ENCODE results near the gene GYG1.
"Not testable (repeated sequence)": the region's sequence is repeated elsewhere in the genome, so short reads cannot be mapped to it uniquely, and the experiment has no call there.

The GYG1 gene

DNA sequence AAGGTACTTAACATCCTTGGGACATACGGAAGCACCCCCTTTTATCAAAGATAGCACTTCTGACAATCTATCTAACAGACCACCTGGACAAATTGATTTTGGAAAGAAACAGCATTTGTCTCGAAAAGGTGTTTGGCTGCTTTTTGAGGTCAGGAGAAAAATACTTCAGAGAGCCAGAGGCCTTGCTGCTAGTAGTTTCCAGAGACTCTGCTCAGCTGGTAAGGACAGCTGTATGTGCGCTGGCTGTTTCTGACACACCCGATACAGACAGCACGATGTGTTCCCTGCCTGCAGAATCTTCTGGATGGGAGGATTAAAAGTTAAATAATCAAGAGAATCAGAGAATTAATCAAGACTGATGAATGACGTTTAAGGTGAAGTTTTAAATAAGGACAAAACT is 15.6 kb upstream of the GYG1 start:
- no peak overlapping the region for H3K4me3 ChIP-seq (ENCODE audit: low read depth, low read length)
- DNase-seq (ENCODE audit: low read depth): no peak

DNA sequence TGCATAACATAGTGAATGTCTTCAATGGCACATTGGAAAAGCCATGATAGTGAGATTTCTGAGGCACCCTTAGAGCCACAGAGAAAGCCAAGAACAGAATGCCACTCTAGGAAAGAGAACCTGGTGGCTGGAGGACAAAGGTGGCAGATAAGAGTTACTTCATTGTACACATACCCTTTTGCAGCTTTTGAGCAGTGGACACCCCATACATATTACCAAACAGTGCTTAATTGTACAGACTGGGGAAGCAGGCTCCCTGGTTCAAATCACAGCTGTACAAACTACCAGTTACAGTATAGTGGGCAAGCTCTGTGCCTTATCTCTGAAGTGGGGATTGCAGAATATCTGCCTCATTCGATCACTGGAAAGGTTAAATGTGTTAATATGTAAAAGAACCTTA is 10.1 kb upstream of the GYG1 start:
- DNase-seq (ENCODE audit: low read depth): no peak
- H3K4me3 ChIP-seq (ENCODE audit: low read depth, low read length): no peak overlapping the region

DNA sequence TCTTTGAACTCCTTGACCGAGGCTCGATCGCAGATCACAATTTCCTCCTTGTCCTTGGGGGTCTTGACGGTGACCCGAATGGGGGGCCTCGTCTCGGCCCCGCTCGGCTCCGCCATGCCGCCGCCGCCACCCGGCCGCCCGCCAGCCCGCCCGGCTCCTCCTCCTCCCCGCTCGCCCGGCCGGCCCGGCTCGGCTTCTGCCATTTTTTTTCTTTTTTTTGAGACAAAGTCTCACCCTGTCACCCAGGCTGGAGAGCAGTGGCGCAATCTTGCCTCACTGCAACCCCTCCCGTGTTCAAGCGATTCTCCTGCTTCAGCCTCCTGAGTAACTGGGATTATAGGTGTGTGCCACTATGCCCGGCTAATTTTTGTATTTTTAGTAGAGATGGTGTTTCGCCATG is 3.8 kb upstream of the GYG1 start:
- H3K4me3 ChIP-seq (ENCODE audit: low read depth, low read length); DNase-seq (ENCODE audit: low read depth): not testable (repeated sequence)

DNA sequence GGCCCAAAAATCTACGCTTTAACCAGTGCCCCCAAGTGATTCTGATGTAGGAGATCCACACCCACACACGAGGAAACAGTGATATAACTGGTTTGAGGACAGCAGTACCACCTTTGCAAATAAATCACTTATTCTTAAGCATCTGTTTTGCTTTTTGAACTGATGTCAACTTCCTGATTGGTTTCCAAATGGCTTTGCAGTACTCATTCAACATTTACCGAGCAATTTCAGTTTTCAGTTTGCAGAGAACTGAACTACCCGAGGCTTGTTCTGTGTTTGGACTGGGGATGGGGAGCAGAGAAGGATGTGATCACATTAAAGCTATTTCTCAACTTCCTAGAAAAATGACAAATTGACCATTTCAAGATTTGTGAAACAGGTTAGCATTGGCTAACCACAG is 1.1 kb upstream of the GYG1 start:
- DNase-seq (ENCODE audit: low read depth): no peak
- H3K4me3 ChIP-seq (ENCODE audit: low read depth, low read length): no peak overlapping the region

DNA sequence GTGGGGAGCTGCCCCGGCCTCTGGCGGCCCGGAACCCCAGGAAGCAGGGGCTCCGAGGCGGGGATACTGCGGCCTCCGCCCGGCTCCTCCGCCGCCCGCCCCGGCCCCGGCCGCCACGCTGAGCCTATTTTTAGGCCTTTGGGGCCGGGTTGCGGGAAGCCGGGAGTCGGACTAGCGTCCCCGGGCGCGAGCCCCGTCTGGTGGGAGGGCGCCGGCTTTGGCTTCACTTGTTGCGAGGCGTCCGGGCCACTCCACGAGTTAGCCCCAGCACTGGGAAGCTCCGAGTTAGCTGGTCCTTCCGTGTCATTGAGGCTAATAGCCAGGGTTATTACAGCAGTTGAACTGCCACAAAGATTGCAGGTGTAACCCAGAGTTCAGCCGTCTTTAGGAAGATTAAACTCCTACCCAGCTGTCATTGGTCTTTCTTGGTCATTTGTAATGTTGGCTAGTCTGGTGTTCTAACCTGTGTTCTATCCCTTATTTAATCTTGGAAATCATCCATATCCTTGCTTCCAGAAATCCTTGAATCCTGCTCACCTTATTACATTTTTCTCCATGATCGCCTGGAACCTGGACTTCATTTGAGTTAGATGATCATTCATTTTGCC is 791 bp downstream of the GYG1 start:
- no peak for DNase-seq (ENCODE audit: low read depth)
- H3K4me3 ChIP-seq (ENCODE audit: low read depth, low read length): peak overlapping the region; percentile 82

DNA sequence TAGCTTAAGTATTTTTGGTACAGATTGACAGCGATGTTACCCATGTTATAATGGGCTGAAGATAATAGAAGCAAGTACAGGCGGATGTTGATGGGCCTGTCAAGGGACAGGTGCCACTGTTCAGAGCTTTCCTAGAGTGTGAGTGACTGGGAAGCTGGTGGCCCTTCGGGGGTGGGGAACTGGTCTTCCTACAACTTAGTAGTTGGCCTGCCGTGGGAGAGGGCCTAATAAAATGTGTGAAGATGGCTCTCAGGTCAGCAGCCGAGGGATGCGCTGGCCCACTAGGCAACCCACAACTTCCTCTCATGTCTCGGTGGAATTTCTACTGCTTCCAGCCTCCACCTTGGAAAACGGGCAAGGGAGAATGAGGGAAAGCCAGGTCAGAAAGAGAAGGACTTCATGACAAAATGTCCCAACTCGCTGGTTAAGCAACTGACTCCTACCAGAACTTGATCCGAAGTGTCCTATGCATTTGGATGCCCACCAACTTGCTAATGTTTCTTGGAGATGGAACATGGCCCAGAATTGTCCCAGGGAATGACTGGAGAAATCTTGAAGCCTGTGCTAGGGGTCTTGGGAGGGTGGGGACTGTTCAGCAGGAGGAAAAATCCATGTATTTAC is 1.4 kb downstream of the GYG1 start:
- no peak overlapping the region for H3K4me3 ChIP-seq (ENCODE audit: low read depth, low read length)
- DNase-seq (ENCODE audit: low read depth): no peak

DNA sequence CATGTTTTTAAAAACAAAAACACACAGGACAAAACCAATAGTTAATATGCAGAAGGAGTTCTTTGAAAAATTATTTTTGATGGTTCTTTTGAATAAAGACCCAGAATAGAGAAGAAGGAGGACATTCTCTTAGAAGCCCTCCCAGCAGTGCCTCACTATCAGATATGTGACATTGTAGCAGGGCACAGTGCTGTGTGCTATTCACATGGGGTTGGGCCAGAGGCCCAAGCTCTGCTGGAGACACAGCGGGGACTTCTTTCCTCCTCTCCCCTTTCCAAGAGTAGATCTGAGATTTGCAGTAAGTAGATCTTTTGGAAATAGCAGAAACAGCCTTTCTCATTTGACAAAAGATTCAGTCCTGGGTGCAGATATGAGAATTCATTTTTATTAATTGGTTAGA is 6.3 kb downstream of the GYG1 start:
- no peak for DNase-seq (ENCODE audit: low read depth)
- no peak overlapping the region for H3K4me3 ChIP-seq (ENCODE audit: low read depth, low read length)

DNA sequence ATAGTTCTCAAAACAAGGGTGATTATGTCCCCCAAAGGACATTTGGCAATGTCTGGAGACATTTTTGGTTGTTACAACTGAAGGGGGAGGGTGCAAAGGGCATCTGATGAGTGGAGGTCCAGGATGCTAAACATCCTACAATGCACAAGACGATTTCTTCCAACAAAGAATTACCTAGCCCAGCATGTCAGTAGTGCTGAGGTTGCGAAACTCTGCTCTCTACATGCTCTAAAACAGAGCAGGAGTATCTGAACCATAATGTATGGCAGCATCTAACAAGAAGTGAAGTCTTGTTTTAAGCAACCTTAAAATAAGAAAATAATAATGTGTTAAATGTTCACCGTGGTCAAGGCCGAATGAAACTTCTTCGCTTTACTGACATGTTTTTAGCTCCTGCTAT is 7.0 kb downstream of the GYG1 start:
- no peak for DNase-seq (ENCODE audit: low read depth)
- no peak overlapping the region for H3K4me3 ChIP-seq (ENCODE audit: low read depth, low read length)

DNA sequence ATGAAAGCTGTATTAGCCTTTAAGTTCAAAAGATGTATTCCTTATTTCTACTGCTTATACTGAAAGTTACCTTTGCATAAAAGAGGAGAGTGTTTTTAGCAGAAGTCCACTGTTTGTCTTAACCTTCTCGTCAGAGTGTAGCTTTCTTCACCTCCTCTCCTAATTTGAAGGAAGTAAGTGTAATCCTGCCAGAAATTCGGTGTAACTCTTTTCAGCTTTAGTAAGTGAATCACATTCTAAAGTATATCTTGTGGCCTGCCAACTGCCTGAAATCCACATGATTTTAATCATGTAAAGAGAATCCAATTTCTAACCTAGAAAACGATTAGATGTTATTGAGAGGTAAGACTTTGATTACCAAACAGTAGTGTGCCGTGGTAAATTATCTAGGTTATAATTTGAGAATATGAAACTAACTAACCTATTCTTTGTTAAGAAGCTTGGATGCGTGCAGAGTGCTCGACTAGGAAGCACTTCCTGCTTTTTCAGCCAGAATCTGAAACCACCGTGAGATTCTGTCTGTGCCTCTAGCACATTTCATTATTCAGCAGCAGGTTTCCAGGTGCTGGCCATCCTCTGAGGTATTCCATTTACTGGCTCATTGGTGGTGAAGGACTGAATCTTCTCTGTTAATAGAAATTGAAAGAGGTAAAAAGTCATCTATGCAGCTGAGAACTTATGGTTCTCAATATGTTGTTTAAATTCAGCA is 7.5 kb downstream of the GYG1 start:
- DNase-seq (ENCODE audit: low read depth): no peak
- H3K4me3 ChIP-seq (ENCODE audit: low read depth, low read length): no peak overlapping the region

DNA sequence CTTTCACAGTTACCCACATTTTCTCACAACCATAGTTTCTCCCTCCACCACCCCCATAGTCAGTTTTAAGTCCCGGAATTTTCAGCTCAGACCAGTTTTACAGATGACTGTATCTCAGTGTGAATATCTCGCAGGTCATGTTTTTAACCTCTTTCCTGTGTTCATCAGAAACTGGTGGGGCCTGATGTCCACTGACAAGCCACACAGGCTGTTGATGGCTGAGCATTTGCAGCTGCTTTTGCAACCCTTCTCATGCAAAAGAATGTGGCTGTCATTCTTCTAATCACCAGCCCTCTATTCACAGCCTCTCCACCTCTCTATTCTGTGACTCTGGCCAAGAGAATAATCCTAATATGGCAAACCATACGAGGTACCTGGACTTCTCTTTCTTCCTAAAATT is 8.5 kb downstream of the GYG1 start:
- no peak overlapping the region for H3K4me3 ChIP-seq (ENCODE audit: low read depth, low read length)
- DNase-seq (ENCODE audit: low read depth): no peak

DNA sequence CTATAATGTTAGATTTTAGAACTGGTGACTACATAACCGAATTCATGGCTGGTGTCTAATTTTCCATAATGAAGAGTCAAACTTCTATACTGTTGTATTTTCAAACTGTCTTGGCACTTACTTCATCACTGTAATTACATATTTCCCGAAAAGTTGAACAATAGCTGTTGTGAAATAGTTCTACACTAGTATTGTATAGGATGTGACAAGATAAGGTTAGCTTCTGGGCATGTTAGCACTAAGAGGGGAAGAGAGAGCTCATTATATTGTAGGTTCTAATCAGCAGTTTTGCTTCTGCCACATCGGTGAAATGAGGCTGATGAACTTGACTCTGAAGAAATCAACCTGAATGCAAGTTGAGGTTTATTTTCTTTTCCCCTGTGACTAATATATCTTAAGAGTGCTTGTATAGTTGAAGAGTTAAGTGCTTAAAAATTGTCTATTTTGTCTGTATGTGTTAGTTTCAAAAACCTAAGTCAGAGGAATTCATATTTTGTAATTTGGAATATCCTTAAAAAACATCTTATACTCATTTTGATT is 8.9 kb downstream of the GYG1 start:
- no peak overlapping the region for H3K4me3 ChIP-seq (ENCODE audit: low read depth, low read length)
- DNase-seq (ENCODE audit: low read depth): no peak

DNA sequence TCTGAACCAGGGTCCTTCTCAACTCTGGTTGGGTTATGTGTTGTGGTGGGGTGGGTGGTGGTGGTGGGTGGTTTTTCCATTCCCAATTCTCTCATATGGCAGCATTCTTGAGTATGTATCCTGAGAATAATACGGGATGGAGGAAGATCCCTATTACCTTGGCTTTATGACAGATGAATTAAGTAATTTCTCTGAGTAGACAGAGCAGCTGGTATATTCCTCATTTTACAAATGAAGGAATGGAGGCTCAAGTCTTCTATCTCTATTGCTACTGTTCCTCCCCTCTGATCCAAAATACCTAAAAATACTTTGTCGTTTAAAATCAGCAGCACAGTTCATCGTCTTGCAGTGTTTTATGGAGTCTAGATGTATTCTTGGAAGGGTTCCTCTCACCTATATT is 10.4 kb downstream of the GYG1 start:
- no peak overlapping the region for H3K4me3 ChIP-seq (ENCODE audit: low read depth, low read length)
- no peak for DNase-seq (ENCODE audit: low read depth)

DNA sequence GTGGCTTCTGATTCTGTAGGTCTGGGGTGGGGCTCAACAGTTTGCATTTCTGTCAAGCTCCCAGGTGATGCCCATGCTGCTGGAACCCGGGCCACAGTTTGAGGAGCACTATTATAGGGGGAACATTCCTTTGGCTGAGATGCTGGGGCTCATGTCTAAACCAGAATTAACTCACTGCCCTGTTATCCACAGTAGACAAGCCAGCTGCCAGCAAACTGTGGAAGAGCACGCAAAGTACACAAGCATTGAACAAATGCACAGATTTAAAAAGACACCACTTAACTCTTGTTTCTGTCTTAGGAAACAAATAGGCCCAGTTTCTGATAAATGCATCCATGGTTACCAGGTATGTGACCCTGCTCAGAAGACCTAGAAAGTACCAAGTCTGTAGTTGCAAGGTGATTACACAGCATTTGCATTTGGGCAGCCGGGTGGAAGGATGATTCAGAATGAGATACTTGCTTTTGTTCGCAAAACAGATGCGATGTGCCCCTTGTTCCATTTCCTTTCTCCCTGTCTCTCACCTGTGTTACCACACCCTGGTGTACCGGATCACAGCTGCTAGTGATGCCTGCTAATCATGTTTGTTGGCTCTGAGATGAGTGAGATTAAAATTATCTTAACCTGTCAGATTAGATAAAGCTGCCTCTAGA is 12.4 kb downstream of the GYG1 start:
- DNase-seq (ENCODE audit: low read depth): no peak
- H3K4me3 ChIP-seq (ENCODE audit: low read depth, low read length): no peak overlapping the region

DNA sequence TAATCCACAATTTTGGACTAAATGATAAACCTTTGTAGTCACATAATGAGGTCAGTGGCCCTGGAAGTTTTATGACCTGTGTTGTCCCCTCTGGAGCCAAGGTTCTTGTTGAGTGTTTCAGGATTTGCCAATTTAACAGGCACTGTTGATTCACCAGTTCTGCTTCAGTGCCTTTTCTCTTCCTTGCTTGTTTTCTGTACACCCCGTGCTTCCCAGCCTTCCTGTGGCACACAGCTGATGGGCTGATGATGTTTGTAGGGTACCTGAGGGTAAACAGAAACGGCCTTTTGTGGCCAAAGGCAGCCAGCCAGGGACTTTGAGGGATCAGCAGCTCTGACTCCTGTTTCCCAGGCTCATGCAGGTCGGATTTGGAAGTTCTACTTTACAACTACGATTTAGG is 13.3 kb downstream of the GYG1 start:
- H3K4me3 ChIP-seq (ENCODE audit: low read depth, low read length): no peak overlapping the region
- peak; percentile 67 for DNase-seq (ENCODE audit: low read depth)

DNA sequence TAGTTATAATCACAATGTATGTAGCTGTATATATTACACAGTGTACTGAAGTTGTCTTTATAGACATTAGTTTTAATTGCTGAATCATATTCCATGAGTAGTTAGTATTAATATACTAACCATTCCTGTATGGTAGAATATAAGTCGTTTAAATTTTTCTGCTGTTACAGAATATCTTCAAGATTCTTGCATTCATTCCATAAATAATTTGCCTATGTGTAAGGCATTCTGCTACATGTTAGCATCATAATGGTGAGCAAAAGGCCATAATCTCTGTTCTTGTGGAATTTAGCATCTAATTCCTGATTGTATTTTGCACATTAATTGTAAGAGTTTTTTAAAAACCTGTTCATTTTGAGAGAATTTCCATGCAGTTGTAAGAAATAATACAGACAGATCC is 14.1 kb downstream of the GYG1 start:
- H3K4me3 ChIP-seq (ENCODE audit: low read depth, low read length): no peak overlapping the region
- DNase-seq (ENCODE audit: low read depth): no peak

DNA sequence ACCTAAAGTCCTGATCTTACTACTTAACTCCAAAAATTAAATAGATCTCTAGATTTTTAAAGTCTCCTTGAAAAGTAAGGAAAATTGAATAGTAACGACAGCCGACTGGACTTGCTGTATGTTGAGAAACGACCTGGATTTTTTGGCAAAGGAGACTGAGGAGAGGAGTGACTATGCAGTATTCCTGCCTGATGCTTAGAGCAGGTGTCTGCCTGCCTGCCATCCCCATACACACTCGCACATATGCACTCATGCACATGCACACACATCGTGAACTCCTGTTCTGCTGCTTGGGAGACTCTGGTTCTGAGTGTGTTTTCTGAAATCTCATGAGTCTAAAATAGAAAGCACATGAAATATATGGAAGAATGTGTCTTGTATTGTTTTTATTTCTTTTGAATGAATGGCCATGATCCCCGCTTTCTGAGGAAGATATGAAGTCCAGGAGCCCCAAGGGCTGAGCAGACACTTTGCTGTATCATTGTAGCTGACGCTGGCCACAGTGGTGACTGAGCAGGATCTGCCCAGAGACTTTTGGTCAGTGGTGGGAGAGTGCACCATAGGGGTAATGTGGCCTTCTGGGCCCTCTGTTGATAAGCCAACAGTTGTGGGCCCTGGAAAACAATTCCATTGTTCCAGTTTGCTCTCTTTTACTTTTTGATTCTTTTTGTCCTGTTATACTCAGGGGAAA is 16.4 kb downstream of the GYG1 start:
- H3K4me3 ChIP-seq (ENCODE audit: low read depth, low read length): no peak overlapping the region
- DNase-seq (ENCODE audit: low read depth): no peak

DNA sequence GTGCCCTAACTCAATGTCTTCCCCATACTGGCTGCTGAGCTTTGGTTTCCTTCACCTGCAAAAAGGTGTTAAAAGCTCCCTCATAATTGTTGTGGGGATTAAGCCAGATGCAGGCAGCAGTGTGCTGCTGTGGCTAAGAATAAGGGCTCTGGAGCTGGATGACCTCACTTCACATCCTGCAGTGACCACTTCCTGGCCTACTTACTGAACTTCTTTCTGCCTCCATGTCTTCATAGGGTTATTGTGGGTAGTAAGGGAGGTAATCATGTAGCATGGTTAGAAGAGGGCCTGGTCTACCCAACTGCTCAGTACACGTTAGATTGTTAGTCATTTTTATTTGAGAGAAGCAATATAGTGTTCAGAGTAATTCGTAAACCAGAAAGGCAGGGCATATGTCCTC is 18.4 kb downstream of the GYG1 start:
- H3K4me3 ChIP-seq (ENCODE audit: low read depth, low read length): no peak overlapping the region
- DNase-seq (ENCODE audit: low read depth): no peak

DNA sequence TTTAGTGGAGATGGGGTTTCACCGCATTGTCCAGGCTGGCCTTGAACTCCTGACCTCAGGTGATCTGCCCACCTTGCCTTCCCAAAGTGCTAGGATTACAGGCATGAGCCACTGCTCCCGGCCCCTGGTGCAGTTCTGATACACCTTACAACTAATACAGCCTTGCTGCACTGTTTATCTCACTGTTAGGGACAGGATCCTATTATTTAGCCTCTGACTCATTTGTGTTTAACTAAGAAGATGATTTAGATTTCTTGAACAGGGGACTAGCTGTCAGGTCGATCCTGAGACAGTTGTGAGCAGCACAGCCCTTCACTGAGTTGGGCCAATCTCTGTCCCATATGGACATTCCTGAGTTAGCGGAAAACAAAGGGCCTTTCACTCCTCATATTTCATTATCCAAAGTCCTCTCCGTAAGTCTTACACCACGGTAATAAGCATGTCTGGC is 19.2 kb downstream of the GYG1 start:
- DNase-seq (ENCODE audit: low read depth): no peak
- no peak overlapping the region for H3K4me3 ChIP-seq (ENCODE audit: low read depth, low read length)

DNA sequence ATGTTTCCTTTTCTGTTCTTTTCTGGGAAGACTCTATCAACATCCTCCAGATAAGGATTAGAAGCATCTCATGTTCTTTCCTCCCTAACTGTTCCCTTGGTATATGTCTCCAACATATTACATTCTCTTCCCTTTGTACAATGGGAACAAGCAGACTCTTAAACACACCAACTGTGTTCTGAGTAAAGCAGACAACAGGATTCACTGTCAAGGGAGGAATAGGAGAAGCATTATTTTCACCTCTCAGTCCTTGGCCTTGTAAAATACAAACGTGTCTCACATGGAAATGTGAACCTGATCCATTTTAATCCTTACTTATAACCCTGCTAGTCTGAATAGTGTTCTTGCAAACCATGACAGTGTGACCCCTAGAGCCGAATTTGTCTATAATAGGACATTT is 19.6 kb downstream of the GYG1 start:
- no peak for DNase-seq (ENCODE audit: low read depth)

DNA sequence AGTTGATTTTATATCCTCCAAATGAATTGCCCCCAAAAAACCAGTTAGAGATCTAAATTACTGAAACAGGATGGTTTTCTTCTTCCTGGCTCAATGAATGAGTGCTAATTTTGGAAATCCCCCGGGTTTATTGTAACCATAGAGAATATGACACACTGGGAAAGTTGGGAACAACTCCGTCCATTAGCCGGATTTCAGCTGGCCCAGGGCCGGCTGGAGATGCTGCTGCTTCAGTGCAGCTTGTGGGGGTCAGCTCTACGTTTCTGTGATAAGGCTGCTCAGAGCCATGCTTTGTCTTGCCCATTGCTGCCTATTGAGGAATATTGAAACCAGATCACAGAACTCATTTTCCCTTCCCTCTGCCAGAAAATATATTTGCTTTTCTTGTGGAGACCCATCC is 20.3 kb downstream of the GYG1 start:
- no peak for DNase-seq (ENCODE audit: low read depth)
- no peak overlapping the region for H3K4me3 ChIP-seq (ENCODE audit: low read depth, low read length)

More for the DNA sequence above, 19.6 kb downstream of the GYG1 start:
- no peak overlapping the region for H3K4me3 ChIP-seq (ENCODE audit: low read depth, low read length)

All from skeletal muscle cell (primary cell).